Activated naive CD4-positive, alpha-beta T cell treated with anti-CD3 and anti-CD28 coated beads, Interleukin-2, amount 50 U/mL, for 72 hours (primary cell): ENCODE measurements around the gene KLRC1. TPM values are rescaled to one million over a fixed set of nuclear protein-coding genes. Genes with fewer than 3 reads are reported as not detected.
"Not testable (repeated sequence)": the region's sequence is repeated elsewhere in the genome, so short reads cannot be mapped to it uniquely, and the experiment has no call there.

Source experiments
- ATAC-seq, 2 donors: fragments of 150-1000 bp; cut with Tn5 transposase; 2 replicates each; pipeline ENCODE4 v1.10.0; 2021; ENCODE audit warnings: mild to moderate bottlenecking in 2 of 2, moderate library complexity in 2 of 2
- DNase-seq, 2 donors: peaks; one replicate each; pipeline ENCODE4 v3.0.0; 2021 to 2022; ENCODE audit warnings: low spot score in 2 of 2
- H3K27ac Mint-ChIP-seq, 2 donors: one replicate each; pipeline ENCODE4 v1.8.0; 2022; ENCODE audit warnings: mild to moderate bottlenecking in 2 of 2, mixed read lengths in 2 of 2
- H3K36me3 Mint-ChIP-seq, 2 donors: one replicate each; pipeline ENCODE4 v1.8.0; 2022; ENCODE audit warnings: mixed read lengths in 2 of 2
- H3K9me3 Mint-ChIP-seq, 2 donors: one replicate each; pipeline ENCODE4 v1.8.0; 2022; ENCODE audit warnings: mixed read lengths in 2 of 2
- total RNA-seq, 2 donors: library from RNA; stranded (reverse); gene quantifications; one replicate each; pipeline ENCODE4 v1.2.3, GENCODE V29; 2022

Gene KLRC1
- total RNA-seq = under 1 TPM; 0.33 to 0.66 TPM

DNA sequence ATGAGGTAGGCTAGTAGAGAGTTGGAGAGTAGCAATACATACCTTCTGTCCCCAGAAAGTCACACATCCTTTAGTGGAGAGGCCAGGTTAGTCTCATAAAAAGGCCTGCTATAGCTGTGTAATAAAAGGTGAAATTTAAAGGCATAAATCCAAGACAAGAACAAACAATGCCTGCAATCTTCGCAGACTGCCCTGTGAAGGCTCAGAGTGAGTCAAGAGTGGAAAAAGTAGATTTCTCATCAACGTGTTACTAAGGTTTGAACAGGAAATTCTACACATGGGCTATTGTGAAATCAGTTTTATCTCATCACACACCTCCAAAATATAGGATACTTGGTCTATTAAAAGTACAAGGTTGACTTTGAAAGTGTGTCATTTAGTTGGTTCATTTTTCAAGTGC is at the start of gene KLRC1:
TSS of gene KLRC1 (minus strand) at position 222 of the 400 bp plus-strand sequence. CDS start 2,221 bp downstream, outside the sequence.
- Mint-ChIP-seq H3K27ac (no peak within 1 kb of the TSS), H3K36me3 (peaks cover 8 to 15% of the 10 kb centered on the region in 2 donors), H3K9me3 (peaks cover 14 to 18% of the 10 kb centered on the region in 2 donors)
- DNase-seq = no peak
- ATAC-seq = peak in 1 of 2 donors; percentile 26

- Mint-ChIP-seq H3K36me3 (no peaks in the 10 kb centered on the region), H3K27ac (no peak overlapping the region), H3K9me3 (no peaks in the 10 kb centered on the region)
- DNase-seq = no peak
- ATAC-seq = no peak
Observed at GRCh38 chr12:10501030-10501429, 47.9 kb upstream of the KLRC1 start.

DNA sequence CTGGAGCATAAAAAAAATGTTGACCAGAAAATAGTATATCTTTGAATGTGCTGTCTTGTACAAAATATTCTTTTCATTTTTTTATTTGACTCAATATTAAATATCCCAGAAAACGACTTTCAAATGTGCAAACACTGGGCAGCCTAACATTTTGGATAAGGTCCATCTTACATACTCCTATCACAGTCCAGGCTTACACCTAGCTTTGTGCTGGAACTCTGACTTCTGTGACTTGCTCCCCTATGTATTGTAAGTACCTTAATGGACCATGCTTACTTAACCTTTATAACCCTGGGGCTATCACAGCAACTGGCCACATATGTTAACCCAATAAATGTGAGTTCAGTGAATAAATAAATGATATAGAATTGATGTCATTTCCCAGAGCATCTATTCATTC is 44.9 kb upstream of the KLRC1 start:
- no peaks in the 10 kb centered on the region for H3K9me3 Mint-ChIP-seq
- H3K27ac Mint-ChIP-seq = no peak overlapping the region
- no peak for DNase-seq
- ATAC-seq = peak in 1 of 2 donors; percentile 18
- H3K36me3 Mint-ChIP-seq = no peaks in the 10 kb centered on the region

DNA sequence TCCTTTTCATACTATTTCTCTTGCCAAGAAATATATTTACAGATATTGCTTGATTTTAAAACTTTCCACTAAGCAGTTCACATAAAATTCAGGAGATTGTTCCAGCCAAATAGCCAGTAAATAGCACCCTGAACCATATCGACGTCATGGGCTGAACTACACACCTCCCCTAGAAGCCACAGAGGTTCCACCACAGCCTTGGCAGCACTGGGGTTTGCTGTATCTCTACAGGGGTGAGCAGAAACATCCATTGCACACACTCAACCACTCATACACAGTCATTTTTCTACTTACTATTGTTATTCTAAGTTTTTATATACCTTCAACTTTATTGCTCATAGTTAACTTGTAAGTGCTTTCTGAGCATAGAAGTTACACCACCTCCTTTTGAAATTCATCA is 44.4 kb upstream of the KLRC1 start:
- Mint-ChIP-seq H3K27ac (no peak overlapping the region), H3K9me3 (no peaks in the 10 kb centered on the region), H3K36me3 (no peaks in the 10 kb centered on the region)
- DNase-seq (peak; percentile 11 to 39), ATAC-seq (peak; percentile 79 to 97)

- ATAC-seq (no peak), DNase-seq (no peak)
- no peaks in the 10 kb centered on the region for H3K36me3 Mint-ChIP-seq
- peaks cover 2% of the 10 kb centered on the region in 2 donors for H3K9me3 Mint-ChIP-seq
- no peak overlapping the region for H3K27ac Mint-ChIP-seq
Observed at GRCh38 chr12:10491766-10492165, 38.6 kb upstream of the KLRC1 start.

DNA sequence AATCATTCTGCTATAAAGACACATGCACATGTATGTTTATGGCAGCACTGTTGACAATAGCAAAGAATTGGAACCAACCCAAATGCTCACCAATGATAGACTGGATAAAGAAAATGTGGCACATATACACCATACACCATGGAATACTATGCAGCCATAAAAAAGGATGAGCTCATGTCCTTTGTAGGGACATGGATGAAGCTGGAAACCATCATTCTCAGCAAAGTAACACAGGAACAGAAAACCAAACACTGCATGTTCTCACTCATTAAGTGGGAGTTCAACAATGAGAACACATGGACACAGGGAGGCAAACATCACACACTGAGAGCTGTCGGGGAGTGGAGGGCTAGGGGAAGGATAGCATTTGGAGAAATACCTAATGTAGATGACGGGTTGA is 34.2 kb upstream of the KLRC1 start:
- DNase-seq, H3K27ac Mint-ChIP-seq, H3K36me3 Mint-ChIP-seq, ATAC-seq, H3K9me3 Mint-ChIP-seq: not testable (repeated sequence)

GRCh38 chr12:10481901-10482300 is 28.7 kb upstream of the KLRC1 start:
- not testable (repeated sequence) for ATAC-seq, DNase-seq, H3K27ac Mint-ChIP-seq, H3K36me3 Mint-ChIP-seq
- H3K9me3 Mint-ChIP-seq = peaks cover 10 to 11% of the 10 kb centered on the region in 2 donors

GRCh38 chr12:10472808-10473207 is 19.6 kb upstream of the KLRC1 start:
- not testable (repeated sequence) for ATAC-seq, DNase-seq, H3K9me3 Mint-ChIP-seq, H3K27ac Mint-ChIP-seq
- H3K36me3 Mint-ChIP-seq = peaks cover 4 to 11% of the 10 kb centered on the region in 2 donors

DNA sequence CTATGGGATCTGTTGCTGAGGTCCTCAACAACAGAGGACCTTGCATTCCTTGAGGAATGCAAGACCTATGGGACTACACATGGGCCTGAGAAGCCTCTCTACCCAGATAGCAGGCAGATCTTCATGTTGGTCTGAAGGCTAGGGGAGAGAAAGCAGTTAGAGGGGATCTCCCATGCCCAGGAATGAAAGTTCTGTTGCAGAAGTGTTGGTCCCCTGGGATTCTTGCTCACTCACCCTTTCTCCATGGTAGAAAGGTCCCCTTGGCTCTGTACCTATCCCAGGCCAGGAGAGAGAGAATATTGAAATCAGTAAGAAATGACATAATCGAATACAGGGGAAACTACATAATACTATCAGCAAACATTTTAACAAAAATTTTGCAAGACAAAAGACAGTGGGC is 16.5 kb upstream of the KLRC1 start:
- H3K9me3 Mint-ChIP-seq = peaks cover 0 to 4% of the 10 kb centered on the region in 2 donors
- DNase-seq (no peak), ATAC-seq (no peak)
- H3K36me3 Mint-ChIP-seq = peaks cover 5% of the 10 kb centered on the region in 2 donors
- H3K27ac Mint-ChIP-seq = no peak overlapping the region

DNA sequence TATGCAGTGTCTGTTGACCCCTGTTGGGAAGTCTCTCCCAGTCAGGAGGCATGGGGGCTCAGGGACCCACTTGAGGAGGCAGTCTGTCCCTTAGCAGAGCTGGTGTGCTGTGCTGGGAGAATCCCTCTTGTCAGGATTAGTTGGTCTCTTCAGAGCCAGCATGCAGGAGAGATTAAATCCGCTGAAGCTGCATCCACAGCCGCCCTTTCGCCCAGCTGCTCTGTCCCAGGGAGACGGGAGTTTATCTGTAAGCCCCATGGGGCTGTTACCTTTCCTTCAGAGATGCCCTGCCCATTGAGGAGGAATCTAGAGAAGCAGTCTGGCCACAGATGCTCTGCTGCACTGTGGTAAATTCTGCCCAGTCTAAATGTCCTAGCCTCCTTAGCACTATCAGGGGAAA is 13.1 kb upstream of the KLRC1 start:
- H3K36me3 Mint-ChIP-seq = peaks cover 5% of the 10 kb centered on the region in 2 donors
- no peak for DNase-seq
- H3K27ac Mint-ChIP-seq = no peak overlapping the region
- H3K9me3 Mint-ChIP-seq = peaks cover 0 to 6% of the 10 kb centered on the region in 2 donors
- ATAC-seq = no peak

DNA sequence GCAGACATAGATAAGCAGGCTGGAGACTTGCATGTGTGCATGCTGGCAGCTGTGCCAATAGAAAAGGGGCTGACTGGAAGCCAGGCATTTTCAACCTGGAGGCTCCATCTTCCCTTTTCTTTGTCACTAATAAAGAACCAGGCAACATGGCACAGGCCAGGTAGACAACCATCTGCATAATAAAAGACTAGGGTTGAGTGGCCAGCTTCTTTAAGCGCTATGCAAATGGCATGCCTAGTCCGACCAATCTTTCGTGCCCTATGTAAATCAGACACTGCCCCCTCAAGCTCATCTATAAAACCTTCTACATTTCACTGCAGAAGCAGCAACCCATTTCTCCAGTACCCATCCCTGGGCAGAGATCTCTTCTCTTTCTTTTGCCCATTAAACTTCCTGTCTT is 4.6 kb upstream of the KLRC1 start:
- Mint-ChIP-seq H3K9me3 (peaks cover 14 to 24% of the 10 kb centered on the region in 2 donors), H3K27ac (no peak overlapping the region), H3K36me3 (peaks cover 8 to 15% of the 10 kb centered on the region in 2 donors)
- DNase-seq (no peak), ATAC-seq (no peak)

DNA sequence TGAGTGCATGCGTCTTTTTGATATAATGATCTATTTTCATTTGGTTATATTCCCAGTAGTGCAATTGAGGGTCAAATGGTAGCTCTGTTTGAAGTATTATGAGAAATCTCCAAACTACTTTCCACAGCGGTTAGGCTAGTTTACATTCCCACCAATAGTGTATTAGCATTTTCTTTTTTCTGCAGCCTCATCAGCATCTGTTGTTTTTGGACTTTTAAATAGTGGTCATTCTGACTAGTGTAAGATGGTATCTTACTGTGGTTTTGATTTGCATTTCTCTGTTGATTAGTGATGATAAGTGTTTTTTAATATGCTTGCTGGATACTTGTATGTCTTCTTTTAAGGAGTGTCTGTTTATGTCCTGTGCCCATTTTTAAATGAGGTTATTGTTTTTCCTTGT is 3.7 kb upstream of the KLRC1 start:
- DNase-seq = no peak
- Mint-ChIP-seq H3K27ac (no peak overlapping the region), H3K9me3 (peaks cover 14 to 21% of the 10 kb centered on the region in 2 donors), H3K36me3 (peaks cover 8 to 15% of the 10 kb centered on the region in 2 donors)
- ATAC-seq = no peak

DNA sequence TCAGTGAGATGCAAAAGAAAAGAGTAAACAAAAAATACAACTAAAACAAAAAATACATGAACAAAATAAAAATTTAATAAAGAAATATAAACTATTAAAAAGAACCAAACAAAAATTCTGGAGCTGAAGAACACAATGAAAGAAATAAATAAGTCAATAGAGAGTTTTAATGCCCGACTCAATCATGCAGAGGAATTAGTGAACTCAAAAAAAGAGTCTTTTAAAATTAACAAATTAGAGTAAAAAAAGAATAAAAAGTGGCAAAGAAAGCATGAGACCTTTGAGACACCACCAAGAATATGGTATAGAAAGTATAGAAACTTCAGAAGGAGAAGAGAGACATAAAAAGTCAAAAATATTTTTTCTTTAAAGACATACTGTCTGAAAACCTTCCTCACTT is 2.6 kb upstream of the KLRC1 start:
- Mint-ChIP-seq H3K36me3 (peaks cover 8 to 15% of the 10 kb centered on the region in 2 donors), H3K9me3 (peaks cover 14 to 18% of the 10 kb centered on the region in 2 donors), H3K27ac (no peak overlapping the region)
- no peak for DNase-seq
- no peak for ATAC-seq

GRCh38 chr12:10454531-10454930 is 1.4 kb upstream of the KLRC1 start:
- no peak for ATAC-seq
- DNase-seq = no peak
- no peak overlapping the region for H3K27ac Mint-ChIP-seq
- peaks cover 14 to 18% of the 10 kb centered on the region in 2 donors for H3K9me3 Mint-ChIP-seq
- peaks cover 8 to 15% of the 10 kb centered on the region in 2 donors for H3K36me3 Mint-ChIP-seq

GRCh38 chr12:10448236-10448635 is 4.9 kb downstream of the KLRC1 start:
- no peak for ATAC-seq

GRCh38 chr12:10446052-10446451 is 7.1 kb downstream of the KLRC1 start:
- H3K27ac Mint-ChIP-seq, H3K36me3 Mint-ChIP-seq, H3K9me3 Mint-ChIP-seq, DNase-seq: not testable (repeated sequence)
- ATAC-seq = peak; percentile 44 to 75

More at GRCh38 chr12:10448236-10448635, 4.9 kb downstream of the KLRC1 start:
- Mint-ChIP-seq H3K9me3 (no peaks in the 10 kb centered on the region), H3K27ac (no peak overlapping the region), H3K36me3 (no peaks in the 10 kb centered on the region)
- no peak for DNase-seq

DNA sequence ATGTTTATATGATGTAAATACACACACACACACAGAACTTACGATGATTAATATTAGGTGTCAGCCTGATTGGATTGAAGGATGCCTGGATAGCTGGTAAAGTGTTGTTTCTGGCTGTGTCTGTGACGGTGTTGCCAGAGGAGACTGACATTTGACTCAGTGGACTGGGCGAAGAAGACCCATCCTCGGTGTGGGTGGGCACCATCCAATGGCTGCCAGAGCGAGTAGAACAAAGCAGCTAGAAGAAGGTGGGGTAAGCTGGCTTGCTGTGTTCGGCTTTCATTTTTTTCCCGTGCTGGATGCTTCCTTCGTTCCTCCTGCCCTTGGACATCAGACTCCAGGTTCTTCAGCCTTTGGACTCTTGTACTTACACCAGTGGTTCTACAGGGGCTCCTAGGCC is 12.0 kb downstream of the KLRC1 start:
- DNase-seq, H3K36me3 Mint-ChIP-seq, H3K9me3 Mint-ChIP-seq, H3K27ac Mint-ChIP-seq, ATAC-seq: not testable (repeated sequence)

DNA sequence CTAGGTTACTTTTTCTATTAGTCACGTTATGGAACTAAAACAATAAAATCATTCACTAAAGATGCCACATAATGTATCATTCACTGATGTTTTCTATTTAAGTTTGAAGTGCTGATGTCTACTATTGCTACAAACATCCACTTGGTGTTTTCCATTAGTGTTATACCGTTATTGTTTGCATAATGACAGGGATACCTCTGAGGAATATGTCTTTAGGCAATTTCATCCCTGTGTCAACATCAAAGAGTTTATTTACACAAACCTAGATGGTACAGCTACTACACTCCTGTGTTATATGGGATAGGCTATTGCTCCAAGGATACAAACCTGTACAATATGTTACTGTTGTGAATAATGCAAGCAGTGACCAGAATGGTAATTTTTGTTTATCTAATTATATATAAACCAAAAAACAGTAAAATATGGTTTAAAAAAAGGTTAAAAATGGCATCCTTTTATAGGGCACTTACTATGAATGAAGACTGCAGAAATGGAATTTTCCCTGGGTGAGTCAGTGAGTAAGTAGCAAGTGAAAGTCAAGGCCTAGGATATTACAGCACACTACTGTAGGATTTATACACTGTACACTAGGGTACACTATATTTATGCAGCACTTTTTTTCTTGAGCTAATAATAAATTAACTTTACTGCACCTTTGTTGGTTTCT is 13.4 kb downstream of the KLRC1 start:
- ATAC-seq, H3K36me3 Mint-ChIP-seq, H3K27ac Mint-ChIP-seq, H3K9me3 Mint-ChIP-seq, DNase-seq: not testable (repeated sequence)
